Measurements from ENCODE around the gene TGFB1I1. TPM values are rescaled to one million over a fixed set of nuclear protein-coding genes. Genes with fewer than 3 reads are reported as not detected.

TGFB1I1 gene
- total and polyA plus RNA-seq, 2 donors (not counting 3 experiments of a cell fraction or from before 2014, with no cell fraction given), result 73.7 to 115 TPM

DNA sequence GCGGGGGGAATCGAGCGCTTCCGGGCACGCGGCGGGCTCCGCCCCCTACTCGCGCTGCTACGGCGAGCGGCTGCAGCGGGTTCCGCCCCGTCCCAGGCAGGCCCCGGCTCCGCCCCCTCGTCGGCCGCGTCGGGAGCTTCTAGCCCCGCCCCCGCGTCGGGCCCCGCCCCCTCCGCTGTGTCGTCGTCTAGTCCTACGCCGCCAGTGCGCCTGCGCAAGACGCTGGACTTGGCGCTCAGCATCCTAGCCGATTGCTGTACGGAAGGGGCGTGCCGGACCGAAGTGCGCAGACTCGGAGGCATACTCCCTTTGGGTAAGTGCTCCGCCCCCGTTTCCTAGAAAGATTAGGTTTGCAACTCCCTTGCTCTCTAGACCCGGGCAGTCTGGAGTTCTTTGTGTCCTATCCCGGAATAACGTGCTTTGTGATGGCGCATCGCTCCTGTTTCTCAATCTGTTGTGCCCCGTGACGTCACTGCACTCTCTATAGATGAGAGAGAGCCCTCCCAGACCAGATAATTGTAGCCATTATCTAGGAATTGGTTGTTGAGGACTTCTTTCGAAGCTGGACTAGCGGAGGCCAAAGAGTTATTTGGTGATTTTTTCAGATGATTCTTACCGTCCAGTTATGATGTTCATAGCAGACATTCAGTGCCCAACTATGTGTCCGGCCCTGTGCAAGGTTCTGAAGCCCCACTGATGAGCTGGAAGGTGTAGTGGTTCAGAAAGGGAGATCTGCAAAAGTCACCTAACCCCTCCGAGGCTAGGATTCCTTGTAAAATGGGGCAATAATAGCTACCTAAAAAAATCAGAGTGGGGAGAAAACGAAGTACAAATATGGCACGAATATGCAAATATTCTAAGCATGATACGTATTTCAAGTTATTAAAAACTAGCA lies 12.0 kb upstream of the TGFB1I1 start:
- POLR2A ChIA-PET, result interaction anchor here (0.7 to 2.0 kb wide), 5 partner anchors 10 to 414 kb away, joined by 3 to 10 read pairs (median 6); partner anchors contain the start of genes FUS, TGFB1I1 and ZNF267
- Histone ChIP-seq H3K9me1 (replicated peaks; ENCODE audit: control insufficient read depth, extremely low read depth, insufficient read depth, low read length) (no peaks in the 10 kb centered on the region), H2AFZ (ENCODE audit: low read depth, low read length) (peak overlapping the region; percentile 87), H3K4me3 (replicated peaks in 1 of 3; ENCODE audit: insufficient read depth in 1 of 3, low read depth in 1 of 3, low read length in 3 of 3) (peak overlapping the region; percentile 41 to 81 (median 71)), H3K27me3 (ENCODE audit: control insufficient read depth in 2 of 2, insufficient read depth in 2 of 2, low read length in 2 of 2) (no peaks in the 10 kb centered on the region), H3K79me2 (ENCODE audit: control insufficient read depth, insufficient read depth, low read length) (peaks cover 40% of the 10 kb centered on the region), H3K4me1 (ENCODE audit: control insufficient read depth, extremely low read depth, insufficient read depth, low read length) (peaks cover 23% of the 10 kb centered on the region), H3K27ac (ENCODE audit: insufficient read depth, low read depth, low read length) (peak overlapping the region; percentile 96), H3K9me3 (replicated peaks; ENCODE audit: control insufficient read depth, insufficient read depth, low read length) (no peaks in the 10 kb centered on the region), H4K20me1 (replicated peaks; ENCODE audit: control insufficient read depth, extremely low read depth, insufficient read depth, low read length) (no peaks in the 10 kb centered on the region), H3K4me2 (ENCODE audit: insufficient read depth, low read length) (peak overlapping the region; percentile 92), H3K9ac (replicated peaks; ENCODE audit: extremely low read depth, insufficient read depth, low read length) (peak overlapping the region; percentile 95), H3K36me3 (ENCODE audit: control insufficient read depth in 2 of 2, extremely low read depth in 1 of 2, insufficient read depth in 2 of 2, low read length in 2 of 2) (peaks cover 5 to 13% of the 10 kb centered on the region in 2 experiments)
- intact Hi-C loops (cut with micrococcal nuclease) (loop anchor here (1.0 to 5.0 kb wide), 9 partner anchors 12 to 427 kb away; partner anchors contain the start of genes FUS, PYCARD, RUSF1 and STX4), dilution Hi-C loops (cut with MboI; ENCODE audit: extremely low pct_ligation_motif_present, low sequenced_read_pairs) (no loop called here)
- DNase-seq (ENCODE audit: low read depth, low spot score) (peak; percentile 100), FAIRE-seq (peak; percentile 99)
- CTCF ChIA-PET, result interaction anchor here (0.6 to 4.3 kb wide), 25 partner anchors 9 to 506 kb away, joined by 3 to 53 read pairs (median 5); partner anchors contain the start of genes COX6A2, FUS, RUSF1 and TGFB1I1
- BruUV-seq (replicated peaks), result TSS peak; percentile 33
- TF ChIP-seq POLR2AphosphoS5 (IDR thresholded peaks at IDR 0.05; ENCODE audit: insufficient read depth, low read depth, low read length) (peak; percentile 2), MYC (IDR thresholded peaks at IDR 0.05; ENCODE audit: low read depth, low read length) (no peak), POLR2A (IDR thresholded peaks at IDR 0.05; ENCODE audit: low read depth, low read length) (peak; percentile 85), JUN (IDR thresholded peaks at IDR 0.05; ENCODE audit: borderline replicate concordance, insufficient read depth, insufficient read length, low read depth) (no peak), GATA2 (IDR thresholded peaks at IDR 0.05; ENCODE audit: insufficient read depth, insufficient read length, low read depth, low read length) (no peak), EZH2 (IDR thresholded peaks at IDR 0.05; ENCODE audit: borderline replicate concordance, low read depth, low read length, severe bottlenecking) (no peak)
- TF ChIP-seq, protein P1, sequence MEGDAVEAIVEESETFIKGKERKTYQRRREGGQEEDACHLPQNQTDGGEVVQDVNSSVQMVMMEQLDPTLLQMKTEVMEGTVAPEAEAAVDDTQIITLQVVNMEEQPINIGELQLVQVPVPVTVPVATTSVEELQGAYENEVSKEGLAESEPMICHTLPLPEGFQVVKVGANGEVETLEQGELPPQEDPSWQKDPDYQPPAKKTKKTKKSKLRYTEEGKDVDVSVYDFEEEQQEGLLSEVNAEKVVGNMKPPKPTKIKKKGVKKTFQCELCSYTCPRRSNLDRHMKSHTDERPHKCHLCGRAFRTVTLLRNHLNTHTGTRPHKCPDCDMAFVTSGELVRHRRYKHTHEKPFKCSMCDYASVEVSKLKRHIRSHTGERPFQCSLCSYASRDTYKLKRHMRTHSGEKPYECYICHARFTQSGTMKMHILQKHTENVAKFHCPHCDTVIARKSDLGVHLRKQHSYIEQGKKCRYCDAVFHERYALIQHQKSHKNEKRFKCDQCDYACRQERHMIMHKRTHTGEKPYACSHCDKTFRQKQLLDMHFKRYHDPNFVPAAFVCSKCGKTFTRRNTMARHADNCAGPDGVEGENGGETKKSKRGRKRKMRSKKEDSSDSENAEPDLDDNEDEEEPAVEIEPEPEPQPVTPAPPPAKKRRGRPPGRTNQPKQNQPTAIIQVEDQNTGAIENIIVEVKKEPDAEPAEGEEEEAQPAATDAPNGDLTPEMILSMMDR (IDR thresholded peaks at IDR 0.05; ENCODE audit: extremely low read depth in 1 of 2, insufficient read depth in 1 of 2, low read depth in 1 of 2, low read length in 2 of 2), result no peak
- TF ChIP-seq, protein P2, sequence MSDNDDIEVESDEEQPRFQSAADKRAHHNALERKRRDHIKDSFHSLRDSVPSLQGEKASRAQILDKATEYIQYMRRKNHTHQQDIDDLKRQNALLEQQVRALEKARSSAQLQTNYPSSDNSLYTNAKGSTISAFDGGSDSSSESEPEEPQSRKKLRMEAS (IDR thresholded peaks at IDR 0.05; ENCODE audit: insufficient read depth, insufficient read length), result peak; percentile 10
